Hepatocyte (in vitro differentiated cells): ENCODE results near the gene AFAP1L2.

Source experiments
- CTCF ChIP-seq: fragments of 200-600 bp; sonication (generic); IDR thresholded peaks from 2 replicates; pipeline ENCODE4 v1.5.1; 2016; ENCODE audit warnings: antibody characterized with exemption, mild to moderate bottlenecking; ENCODE audit not compliant: poor library complexity
- EZH2 ChIP-seq: fragments of 200-600 bp; sonication (generic); IDR thresholded peaks from 2 replicates; pipeline ENCODE4 v1.6.1; 2016; ENCODE audit warnings: antibody characterized with exemption, mild to moderate bottlenecking, borderline replicate concordance
- EZH2phosphoT487 ChIP-seq: fragments of 200-600 bp; sonication (generic); IDR thresholded peaks from one replicate; pipeline ENCODE4 v1.6.1; 2018; ENCODE audit warnings: antibody characterized with exemption, mild to moderate bottlenecking, low read depth, moderate library complexity; ENCODE audit not compliant: unreplicated experiment, severe bottlenecking

- no peak for TF ChIP-seq CTCF
- no peak for TF ChIP-seq EZH2
- TF ChIP-seq EZH2phosphoT487: no peak
Measured at GRCh38 chr10:114252883-114253282, 151.4 kb downstream of the AFAP1L2 start.
